HG03342 (cell line): Measurements from ENCODE around the gene ZNF512.
A peak's percentile ranks its signal among the peaks of the same experiment; 100 is the strongest.
"Not testable (repeated sequence)": the region's sequence is repeated elsewhere in the genome, so short reads cannot be mapped to it uniquely, and the experiment has no call there.

ENCODE experiments used
- ATAC-seq: cut with Tn5 transposase; IDR thresholded peaks from one replicate; pipeline ENCODE4 v1.9.1; 2021; ENCODE audit warnings: mild to moderate bottlenecking, moderate library complexity; ENCODE audit not compliant: unreplicated experiment

Gene ZNF512

DNA sequence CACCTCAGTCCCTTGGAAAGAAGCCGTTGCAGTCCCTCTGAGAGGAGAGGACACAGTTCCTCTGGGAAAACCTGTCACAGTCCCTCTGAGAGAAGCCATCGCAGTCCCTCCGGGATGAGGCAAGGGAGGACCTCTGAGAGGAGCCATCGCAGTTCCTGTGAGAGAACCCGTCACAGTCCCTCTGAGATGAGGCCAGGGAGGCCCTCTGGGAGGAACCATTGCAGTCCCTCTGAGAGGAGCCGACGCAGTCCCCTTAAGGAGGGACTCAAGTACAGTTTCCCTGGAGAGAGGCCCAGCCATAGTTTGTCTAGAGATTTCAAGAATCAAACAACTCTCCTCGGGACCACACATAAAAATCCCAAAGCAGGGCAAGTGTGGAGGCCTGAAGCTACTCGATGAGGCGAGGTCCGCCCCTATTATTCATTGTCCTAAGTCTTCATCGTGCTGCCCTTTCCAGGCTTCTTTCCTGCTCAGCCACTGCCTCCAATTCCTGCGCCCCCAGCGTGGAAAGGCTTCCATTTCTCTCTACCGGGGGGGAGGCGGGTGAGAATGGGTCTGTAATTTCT, 630 bp upstream of the ZNF512 start:
- no peak for ATAC-seq

- no peak for ATAC-seq
Observed at GRCh38 chr2:27583390-27583915, 611 bp downstream of the ZNF512 start.

- no peak for ATAC-seq
Observed at GRCh38 chr2:27584597-27584996, 1.8 kb downstream of the ZNF512 start.

DNA sequence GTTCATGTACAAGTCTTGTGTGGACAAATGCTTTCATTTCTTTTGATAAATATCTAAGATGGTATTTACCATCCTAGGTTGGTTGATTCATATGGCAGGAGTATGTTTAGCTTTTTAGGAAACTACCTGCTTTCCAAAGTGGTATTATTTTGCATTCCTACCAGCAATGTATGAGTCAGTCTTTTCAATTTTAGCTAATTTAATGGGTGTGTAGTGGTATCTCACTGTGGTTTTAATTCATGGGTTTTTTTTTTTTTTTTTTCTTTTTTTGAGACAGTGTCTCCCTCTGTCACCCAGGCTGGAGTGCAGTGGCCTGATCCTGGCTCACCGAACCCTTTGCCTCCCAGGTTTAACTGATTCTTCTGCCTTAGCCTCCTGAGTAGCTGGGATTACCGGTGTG, 4.2 kb downstream of the ZNF512 start:
- no peak for ATAC-seq

DNA sequence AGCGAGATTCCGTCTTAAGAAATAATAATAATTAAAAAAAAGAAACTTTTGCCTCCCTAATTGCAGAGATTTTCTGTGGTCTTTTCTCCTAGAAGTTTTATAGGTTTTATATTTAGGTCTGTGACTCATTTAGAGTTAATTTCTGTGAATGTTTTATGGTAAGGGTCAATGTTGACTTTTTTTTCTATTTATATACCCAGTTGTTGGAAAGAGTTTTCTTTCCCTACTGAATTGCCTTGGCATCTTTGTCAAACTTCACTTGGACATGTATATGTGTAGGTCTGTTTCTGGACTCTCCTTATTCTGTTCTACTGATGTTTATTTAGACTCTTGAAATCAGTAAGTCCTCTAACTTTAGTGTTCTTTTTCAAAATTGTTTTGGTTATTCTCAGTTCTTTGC, 5.5 kb downstream of the ZNF512 start:
- ATAC-seq, result no peak

- no peak for ATAC-seq
Observed at GRCh38 chr2:27591745-27592144, 8.9 kb downstream of the ZNF512 start.

DNA sequence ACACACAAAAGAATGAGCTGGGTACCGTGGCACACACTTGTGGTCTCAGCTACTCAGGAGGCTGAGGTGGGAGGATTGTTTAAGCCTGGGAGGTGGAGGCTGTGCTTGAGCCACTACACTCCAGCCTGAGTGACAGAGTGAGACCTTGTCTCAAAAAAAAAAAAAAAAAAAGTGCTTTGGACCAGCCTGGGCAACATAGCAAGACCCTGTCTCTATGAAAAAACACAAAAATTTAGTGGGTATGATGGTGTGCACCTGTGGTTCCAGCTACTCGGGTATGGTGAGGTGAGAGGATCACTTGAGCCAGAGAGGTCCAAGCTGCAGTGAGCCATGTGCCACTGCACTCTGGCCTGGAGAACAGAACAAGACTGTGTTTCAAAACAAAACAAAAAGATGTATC, 10.4 kb downstream of the ZNF512 start:
- ATAC-seq, result no peak

DNA sequence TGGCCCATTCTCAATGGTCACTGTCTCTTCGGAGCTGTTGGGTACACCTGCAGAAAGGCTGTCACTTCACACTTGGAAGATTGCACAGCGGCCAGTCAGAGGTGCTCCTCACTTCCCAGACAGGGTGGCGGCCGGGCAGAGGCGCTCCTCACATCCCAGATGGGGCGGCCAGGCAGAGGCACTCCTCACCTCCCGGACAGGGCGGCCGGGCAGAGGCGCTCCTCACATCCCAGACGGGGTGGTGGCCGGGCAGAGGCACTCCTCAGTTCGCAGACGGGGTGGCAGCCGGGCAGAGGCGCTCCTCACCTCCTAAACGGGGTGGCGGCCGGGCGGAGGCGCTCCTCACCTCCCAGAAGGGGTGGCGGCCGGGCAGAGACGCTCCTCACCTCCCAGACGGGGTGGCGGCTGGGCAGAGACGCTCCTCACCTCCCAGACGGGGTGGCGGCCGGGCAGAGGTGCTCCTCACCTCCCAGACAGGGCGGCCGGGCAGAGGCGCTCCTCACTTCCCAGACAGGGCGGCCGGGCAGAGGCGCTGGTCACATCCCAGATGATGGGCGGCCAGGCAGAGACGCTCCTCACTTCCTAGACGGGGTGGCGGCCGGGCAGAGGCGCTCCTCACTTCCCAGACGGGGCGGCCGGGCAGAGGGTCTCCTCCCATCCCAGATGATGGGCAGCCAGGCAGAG, 11.3 kb downstream of the ZNF512 start:
- ATAC-seq, result not testable (repeated sequence)

DNA sequence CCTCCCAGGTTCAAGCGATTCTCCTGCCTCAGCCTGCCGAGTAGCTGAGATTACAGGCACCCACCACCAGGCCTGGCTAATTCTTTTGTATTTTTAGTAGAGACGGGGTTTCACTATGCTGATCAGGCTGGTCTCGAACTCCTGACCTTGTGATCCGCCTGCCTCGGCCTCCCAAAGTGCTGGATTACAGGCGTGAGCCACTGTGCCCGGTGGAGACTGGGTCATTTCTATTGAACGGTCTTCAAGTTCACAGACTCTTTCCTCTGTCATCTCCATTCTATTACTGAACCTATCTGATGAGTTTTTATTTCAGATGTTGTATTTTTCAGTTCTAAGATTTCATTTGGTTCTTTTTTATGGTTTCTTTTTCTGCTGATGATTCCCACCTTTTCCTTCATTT, 12.6 kb downstream of the ZNF512 start:
- not testable (repeated sequence) for ATAC-seq

GRCh38 chr2:27596627-27597026, 13.8 kb downstream of the ZNF512 start:
- no peak for ATAC-seq

DNA sequence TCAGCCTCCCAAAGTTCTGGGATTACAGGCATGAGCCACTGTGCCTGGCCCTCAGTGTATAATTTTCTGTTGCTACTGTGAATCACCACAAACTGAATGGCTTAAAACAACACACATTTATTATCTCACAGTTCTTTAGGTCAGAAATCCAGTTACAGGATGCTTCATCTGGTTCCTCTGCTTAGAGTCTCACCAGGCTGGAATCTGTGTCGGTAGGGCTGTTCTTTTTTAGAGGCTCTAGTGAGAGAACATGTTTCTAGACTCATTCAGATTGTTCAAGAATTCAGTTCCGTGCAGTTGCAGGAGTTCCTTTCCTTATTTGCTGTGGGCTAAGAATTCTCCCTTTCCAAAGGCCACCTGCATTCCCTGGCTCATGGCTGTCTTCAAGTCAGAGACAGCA, 23.8 kb downstream of the ZNF512 start:
- ATAC-seq, result no peak

DNA sequence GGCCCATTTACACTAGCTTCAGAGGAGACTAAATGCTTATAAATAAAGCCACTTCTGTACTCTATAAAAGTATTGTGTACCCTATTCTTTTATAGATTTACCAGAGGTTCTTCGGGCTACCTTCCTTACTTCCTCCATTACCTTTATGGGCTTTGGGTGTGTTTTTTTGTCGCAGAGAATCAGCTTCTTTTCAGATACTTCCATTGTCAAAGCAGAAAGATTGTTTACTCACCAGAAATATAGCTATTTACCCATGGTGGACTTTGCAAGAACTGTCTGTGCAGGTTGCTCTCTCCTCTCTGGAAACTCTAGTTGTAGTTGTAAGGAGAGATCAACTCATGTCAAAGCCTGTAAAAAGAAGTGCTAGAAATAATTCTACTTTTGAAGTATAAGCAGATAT, 31.1 kb downstream of the ZNF512 start:
- ATAC-seq, result no peak

GRCh38 chr2:27615316-27615715, 32.5 kb downstream of the ZNF512 start:
- ATAC-seq, result no peak

- ATAC-seq, result no peak
Observed at GRCh38 chr2:27621524-27621923, 38.7 kb downstream of the ZNF512 start.

- no peak for ATAC-seq
Observed at GRCh38 chr2:27622921-27623384, 40.1 kb downstream of the ZNF512 start.

DNA sequence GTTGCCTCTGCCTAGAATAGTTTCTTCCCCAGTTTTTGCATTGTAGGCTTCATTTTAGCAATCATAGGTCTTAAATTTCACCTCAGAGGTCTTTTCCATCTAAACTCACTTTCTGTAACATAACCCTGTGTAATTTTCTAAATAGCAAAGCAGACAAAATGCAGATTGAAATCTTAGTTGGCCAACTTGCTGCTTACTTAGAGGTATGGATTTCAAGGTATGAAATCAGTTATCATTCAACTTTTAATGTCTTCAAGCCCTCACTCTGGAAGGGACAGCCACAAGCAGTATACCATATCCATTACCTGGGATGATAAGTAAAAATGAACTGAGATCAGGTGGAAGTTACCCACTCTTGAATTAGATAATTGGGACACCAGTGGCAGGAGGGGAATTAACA, 42.1 kb downstream of the ZNF512 start:
- ATAC-seq, result no peak

- not testable (repeated sequence) for ATAC-seq
Observed at GRCh38 chr2:27626323-27626722, 43.5 kb downstream of the ZNF512 start.

DNA sequence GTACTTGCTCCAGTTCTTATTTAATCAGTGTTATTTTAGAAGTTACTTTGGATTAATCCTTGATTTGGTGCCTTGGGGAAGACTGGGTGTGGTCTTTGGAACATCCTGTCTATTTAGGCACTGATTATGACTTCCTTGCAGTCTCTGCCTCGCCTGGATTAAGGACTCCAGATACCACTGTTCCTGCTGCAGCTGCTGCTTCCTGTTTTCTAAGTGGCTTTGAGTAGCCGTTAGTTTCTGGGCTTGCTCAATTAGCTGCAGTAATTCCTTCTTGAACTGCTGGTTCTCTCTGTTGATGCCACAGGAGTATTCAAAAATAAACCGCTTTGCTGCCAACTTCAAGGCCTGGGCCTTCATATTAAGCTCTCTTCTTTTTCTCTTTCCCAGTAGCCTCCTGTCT, 44.1 kb downstream of the ZNF512 start:
- not testable (repeated sequence) for ATAC-seq

DNA sequence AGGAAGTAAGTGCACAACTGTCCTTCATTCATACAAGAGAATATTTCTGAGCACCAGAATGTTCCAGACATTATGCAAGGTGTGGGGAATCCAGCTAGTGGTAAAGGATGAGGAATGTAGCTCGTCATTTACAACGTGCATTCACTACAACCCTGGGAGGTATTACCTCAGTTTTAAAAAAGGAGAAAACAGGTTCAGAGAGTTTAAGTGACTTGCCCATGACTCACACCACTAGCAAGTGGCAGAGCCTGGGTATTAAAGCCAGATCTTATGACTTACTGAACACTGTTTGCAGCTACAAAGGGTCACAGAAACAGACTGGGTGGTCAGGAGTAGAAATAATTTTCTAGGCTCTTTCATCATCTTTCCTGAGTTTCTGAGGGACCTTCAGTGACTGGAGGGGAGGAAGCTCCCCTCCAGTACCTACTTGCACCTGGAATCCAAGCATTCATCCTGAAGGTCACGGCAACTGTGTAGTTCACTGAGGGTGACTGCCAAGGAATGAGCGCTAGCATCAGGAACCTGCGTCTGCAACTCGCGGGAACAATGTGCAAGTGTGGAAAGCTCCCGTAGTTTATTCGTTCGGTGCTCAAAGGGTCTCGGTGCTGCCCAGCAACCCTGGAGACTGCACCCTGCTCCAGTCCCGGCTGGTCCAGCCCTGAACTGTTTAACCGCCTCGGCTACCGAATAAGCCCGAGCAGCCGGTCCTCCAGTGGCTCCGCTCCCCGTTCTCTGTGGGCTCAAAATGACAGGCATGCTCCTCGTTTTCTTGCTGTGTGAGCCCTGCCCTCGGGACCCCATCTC, 45.3 kb downstream of the ZNF512 start:
- ATAC-seq, result peak; percentile 12

- peak; percentile 96 for ATAC-seq
Observed at GRCh38 chr2:27628767-27629709, 46.2 kb downstream of the ZNF512 start, which contains the start of the genes CCDC121 and GPN1. TSS of gene CCDC121 (minus strand) at chr2:27629012. CDS start at chr2:27627799, 1,213 bp downstream. TSS of gene GPN1 (plus strand) at chr2:27629050. CDS start at chr2:27629059, 9 bp downstream.
